ENCODE results near the gene NDUFS8. TPM values are rescaled to one million over a fixed set of nuclear protein-coding genes. Genes with fewer than 3 reads are reported as not detected.

Gene NDUFS8
- total and polyA plus RNA-seq, 2 experiments from 2014 or later = 175 to 308 TPM

- TF ChIP-seq, protein P1, sequence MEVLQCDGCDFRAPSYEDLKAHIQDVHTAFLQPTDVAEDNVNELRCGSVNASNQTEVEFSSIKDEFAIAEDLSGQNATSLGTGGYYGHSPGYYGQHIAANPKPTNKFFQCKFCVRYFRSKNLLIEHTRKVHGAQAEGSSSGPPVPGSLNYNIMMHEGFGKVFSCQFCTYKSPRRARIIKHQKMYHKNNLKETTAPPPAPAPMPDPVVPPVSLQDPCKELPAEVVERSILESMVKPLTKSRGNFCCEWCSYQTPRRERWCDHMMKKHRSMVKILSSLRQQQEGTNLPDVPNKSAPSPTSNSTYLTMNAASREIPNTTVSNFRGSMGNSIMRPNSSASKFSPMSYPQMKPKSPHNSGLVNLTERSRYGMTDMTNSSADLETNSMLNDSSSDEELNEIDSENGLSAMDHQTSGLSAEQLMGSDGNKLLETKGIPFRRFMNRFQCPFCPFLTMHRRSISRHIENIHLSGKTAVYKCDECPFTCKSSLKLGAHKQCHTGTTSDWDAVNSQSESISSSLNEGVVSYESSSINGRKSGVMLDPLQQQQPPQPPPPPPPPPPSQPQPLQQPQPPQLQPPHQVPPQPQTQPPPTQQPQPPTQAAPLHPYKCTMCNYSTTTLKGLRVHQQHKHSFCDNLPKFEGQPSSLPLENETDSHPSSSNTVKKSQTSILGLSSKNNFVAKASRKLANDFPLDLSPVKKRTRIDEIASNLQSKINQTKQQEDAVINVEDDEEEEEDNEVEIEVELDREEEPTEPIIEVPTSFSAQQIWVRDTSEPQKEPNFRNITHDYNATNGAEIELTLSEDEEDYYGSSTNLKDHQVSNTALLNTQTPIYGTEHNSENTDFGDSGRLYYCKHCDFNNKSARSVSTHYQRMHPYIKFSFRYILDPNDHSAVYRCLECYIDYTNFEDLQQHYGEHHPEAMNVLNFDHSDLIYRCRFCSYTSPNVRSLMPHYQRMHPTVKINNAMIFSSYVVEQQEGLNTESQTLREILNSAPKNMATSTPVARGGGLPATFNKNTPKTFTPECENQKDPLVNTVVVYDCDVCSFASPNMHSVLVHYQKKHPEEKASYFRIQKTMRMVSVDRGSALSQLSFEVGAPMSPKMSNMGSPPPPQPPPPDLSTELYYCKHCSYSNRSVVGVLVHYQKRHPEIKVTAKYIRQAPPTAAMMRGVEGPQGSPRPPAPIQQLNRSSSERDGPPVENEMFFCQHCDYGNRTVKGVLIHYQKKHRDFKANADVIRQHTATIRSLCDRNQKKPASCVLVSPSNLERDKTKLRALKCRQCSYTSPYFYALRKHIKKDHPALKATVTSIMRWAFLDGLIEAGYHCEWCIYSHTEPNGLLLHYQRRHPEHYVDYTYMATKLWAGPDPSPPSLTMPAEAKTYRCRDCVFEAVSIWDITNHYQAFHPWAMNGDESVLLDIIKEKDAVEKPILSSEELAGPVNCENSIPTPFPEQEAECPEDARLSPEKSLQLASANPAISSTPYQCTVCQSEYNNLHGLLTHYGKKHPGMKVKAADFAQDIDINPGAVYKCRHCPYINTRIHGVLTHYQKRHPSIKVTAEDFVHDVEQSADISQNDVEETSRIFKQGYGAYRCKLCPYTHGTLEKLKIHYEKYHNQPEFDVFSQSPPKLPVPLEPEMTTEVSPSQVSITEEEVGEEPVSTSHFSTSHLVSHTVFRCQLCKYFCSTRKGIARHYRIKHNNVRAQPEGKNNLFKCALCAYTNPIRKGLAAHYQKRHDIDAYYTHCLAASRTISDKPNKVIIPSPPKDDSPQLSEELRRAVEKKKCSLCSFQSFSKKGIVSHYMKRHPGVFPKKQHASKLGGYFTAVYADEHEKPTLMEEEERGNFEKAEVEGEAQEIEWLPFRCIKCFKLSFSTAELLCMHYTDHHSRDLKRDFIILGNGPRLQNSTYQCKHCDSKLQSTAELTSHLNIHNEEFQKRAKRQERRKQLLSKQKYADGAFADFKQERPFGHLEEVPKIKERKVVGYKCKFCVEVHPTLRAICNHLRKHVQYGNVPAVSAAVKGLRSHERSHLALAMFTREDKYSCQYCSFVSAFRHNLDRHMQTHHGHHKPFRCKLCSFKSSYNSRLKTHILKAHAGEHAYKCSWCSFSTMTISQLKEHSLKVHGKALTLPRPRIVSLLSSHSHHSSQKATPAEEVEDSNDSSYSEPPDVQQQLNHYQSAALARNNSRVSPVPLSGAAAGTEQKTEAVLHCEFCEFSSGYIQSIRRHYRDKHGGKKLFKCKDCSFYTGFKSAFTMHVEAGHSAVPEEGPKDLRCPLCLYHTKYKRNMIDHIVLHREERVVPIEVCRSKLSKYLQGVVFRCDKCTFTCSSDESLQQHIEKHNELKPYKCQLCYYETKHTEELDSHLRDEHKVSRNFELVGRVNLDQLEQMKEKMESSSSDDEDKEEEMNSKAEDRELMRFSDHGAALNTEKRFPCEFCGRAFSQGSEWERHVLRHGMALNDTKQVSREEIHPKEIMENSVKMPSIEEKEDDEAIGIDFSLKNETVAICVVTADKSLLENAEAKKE (CRISPR knock-in tag; IDR thresholded peaks at IDR 0.05) = no peak
- no peak for TF ChIP-seq ZNF331 (CRISPR knock-in tag; IDR thresholded peaks at IDR 0.05; ENCODE audit: low read depth)
- TF ChIP-seq ETS1 (IDR thresholded peaks at IDR 0.05) = no peak
- no peak for TF ChIP-seq NANOG (IDR thresholded peaks at IDR 0.05; ENCODE audit: borderline replicate concordance)
- TF ChIP-seq JUNB (IDR thresholded peaks at IDR 0.05; ENCODE audit: unreplicated experiment) = no peak
- no peak for TF ChIP-seq CTCF (conservative IDR thresholded peaks at IDR 0.05; ENCODE audit: low read depth in 2 of 2)
- no peak for TF ChIP-seq STAT1 (IDR thresholded peaks at IDR 0.05; ENCODE audit: unreplicated experiment)
- TF ChIP-seq REST (IDR thresholded peaks at IDR 0.05; ENCODE audit: unreplicated experiment) = no peak
- TF ChIP-seq EZH2 (IDR thresholded peaks at IDR 0.05; ENCODE audit: low read depth, unreplicated experiment) = no peak
These were observed 623 bp downstream of the NDUFS8 start (continued) for GRCh38 chr11:68031144-68031464.

All from GM23338 (cell line).